A673 (cell line): ENCODE measurements around the gene CTNNA2.

ENCODE experiments used
- EZH2 ChIP-seq: fragments of 200-600 bp; sonication (generic); IDR thresholded peaks from 2 replicates; pipeline ENCODE4 v1.6.1; 2017; ENCODE audit warnings: borderline replicate concordance, low read depth, mild to moderate bottlenecking, mixed read lengths, antibody characterized with exemption, low read length; ENCODE audit not compliant: poor library complexity, severe bottlenecking
- TF ChIP-seq, protein P1 (sequence below): fragments of 300-800, 200-600 bp; sonication (generic); conservative IDR thresholded peaks from 2 replicates; pipeline ENCODE4 v1.5.1; 2017; ENCODE audit warnings: low read depth, mild to moderate bottlenecking, antibody characterized with exemption, low read length, moderate library complexity, mixed read lengths

DNA sequence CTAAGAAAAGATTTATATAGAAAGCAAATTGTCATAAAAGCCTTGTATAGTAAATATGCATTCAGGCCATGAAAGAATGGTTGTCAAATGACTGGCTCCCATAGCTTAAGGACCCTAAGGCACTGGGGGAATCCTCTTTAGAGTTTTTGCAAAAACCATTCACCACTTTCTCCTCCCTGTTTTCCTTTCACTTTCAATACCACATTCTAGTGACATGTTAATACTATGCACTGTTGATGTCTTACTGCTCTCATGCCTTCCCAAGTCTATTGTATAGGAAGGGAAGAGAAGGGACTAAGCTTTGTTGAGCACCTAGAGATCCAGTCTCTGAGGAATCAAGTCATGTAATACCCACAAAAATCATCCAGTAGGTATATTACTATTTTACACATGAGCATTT is 1174.7 kb downstream of the CTNNA2 start:
- TF ChIP-seq, protein P1, sequence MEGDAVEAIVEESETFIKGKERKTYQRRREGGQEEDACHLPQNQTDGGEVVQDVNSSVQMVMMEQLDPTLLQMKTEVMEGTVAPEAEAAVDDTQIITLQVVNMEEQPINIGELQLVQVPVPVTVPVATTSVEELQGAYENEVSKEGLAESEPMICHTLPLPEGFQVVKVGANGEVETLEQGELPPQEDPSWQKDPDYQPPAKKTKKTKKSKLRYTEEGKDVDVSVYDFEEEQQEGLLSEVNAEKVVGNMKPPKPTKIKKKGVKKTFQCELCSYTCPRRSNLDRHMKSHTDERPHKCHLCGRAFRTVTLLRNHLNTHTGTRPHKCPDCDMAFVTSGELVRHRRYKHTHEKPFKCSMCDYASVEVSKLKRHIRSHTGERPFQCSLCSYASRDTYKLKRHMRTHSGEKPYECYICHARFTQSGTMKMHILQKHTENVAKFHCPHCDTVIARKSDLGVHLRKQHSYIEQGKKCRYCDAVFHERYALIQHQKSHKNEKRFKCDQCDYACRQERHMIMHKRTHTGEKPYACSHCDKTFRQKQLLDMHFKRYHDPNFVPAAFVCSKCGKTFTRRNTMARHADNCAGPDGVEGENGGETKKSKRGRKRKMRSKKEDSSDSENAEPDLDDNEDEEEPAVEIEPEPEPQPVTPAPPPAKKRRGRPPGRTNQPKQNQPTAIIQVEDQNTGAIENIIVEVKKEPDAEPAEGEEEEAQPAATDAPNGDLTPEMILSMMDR = no peak
- TF ChIP-seq EZH2 = no peak
